ENCODE results near the gene ZBTB20. TPM values are rescaled to one million over a fixed set of nuclear protein-coding genes. Genes with fewer than 3 reads are reported as not detected.

ZBTB20 gene
- polyA plus RNA-seq, 1 donor from 2014 or later: 4.8 TPM

GRCh38 chr3:114494498-114494897 is 652.6 kb downstream of the ZBTB20 start:
- H3K9me3 ChIP-seq (ENCODE audit: low read length): no peaks in the 10 kb centered on the region
- no peaks in the 10 kb centered on the region for H3K36me3 ChIP-seq (ENCODE audit: insufficient read depth, low read length)
- H3K27me3 ChIP-seq (ENCODE audit: insufficient read depth, low read depth, low read length): no peaks in the 10 kb centered on the region
- no peak overlapping the region for H3K4me2 ChIP-seq (ENCODE audit: low read length)
- no peaks in the 10 kb centered on the region for H4K20me1 ChIP-seq (ENCODE audit: insufficient read depth)
- no peak overlapping the region for H3K27ac ChIP-seq (ENCODE audit: low read length)
- TF ChIP-seq SMC3 (conservative IDR thresholded peaks at IDR 0.05; ENCODE audit: poor library complexity) (no peak), CTCF (IDR thresholded peaks at IDR 0.05; ENCODE audit: poor library complexity, severe bottlenecking) (no peak), TAF1 (IDR thresholded peaks at IDR 0.05; ENCODE audit: low read depth) (no peak), POLR2AphosphoS5 (IDR thresholded peaks at IDR 0.05) (no peak), RAD21 (conservative IDR thresholded peaks at IDR 0.05) (no peak), EZH2 (IDR thresholded peaks at IDR 0.05; ENCODE audit: borderline replicate concordance, insufficient read depth, low read length, poor library complexity, severe bottlenecking) (no peak), EP300 (conservative IDR thresholded peaks at IDR 0.05; ENCODE audit: poor library complexity, severe bottlenecking) (no peak), MXI1 (conservative IDR thresholded peaks at IDR 0.05; ENCODE audit: poor library complexity, severe bottlenecking) (no peak)
- TF ChIP-seq, protein P1, sequence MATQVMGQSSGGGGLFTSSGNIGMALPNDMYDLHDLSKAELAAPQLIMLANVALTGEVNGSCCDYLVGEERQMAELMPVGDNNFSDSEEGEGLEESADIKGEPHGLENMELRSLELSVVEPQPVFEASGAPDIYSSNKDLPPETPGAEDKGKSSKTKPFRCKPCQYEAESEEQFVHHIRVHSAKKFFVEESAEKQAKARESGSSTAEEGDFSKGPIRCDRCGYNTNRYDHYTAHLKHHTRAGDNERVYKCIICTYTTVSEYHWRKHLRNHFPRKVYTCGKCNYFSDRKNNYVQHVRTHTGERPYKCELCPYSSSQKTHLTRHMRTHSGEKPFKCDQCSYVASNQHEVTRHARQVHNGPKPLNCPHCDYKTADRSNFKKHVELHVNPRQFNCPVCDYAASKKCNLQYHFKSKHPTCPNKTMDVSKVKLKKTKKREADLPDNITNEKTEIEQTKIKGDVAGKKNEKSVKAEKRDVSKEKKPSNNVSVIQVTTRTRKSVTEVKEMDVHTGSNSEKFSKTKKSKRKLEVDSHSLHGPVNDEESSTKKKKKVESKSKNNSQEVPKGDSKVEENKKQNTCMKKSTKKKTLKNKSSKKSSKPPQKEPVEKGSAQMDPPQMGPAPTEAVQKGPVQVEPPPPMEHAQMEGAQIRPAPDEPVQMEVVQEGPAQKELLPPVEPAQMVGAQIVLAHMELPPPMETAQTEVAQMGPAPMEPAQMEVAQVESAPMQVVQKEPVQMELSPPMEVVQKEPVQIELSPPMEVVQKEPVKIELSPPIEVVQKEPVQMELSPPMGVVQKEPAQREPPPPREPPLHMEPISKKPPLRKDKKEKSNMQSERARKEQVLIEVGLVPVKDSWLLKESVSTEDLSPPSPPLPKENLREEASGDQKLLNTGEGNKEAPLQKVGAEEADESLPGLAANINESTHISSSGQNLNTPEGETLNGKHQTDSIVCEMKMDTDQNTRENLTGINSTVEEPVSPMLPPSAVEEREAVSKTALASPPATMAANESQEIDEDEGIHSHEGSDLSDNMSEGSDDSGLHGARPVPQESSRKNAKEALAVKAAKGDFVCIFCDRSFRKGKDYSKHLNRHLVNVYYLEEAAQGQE (IDR thresholded peaks at IDR 0.05; ENCODE audit: borderline replicate concordance): no peak
- no peak overlapping the region for H2AFZ ChIP-seq (ENCODE audit: low read depth, low read length)
- no peaks in the 10 kb centered on the region for H3K79me2 ChIP-seq (replicated peaks; ENCODE audit: insufficient read depth, low read length)
- peaks cover 4% of the 10 kb centered on the region for H3F3A ChIP-seq (ENCODE audit: insufficient read depth, low read length, poor library complexity, severe bottlenecking)
- no peak overlapping the region for H3K9ac ChIP-seq (ENCODE audit: low read length)
- no peak overlapping the region for H3K4me3 ChIP-seq (ENCODE audit: low read length)
- no peaks in the 10 kb centered on the region for H3K9me2 ChIP-seq (ENCODE audit: insufficient read depth, low read length)

- TF ChIP-seq SMC3 (conservative IDR thresholded peaks at IDR 0.05; ENCODE audit: poor library complexity) (no peak), EP300 (conservative IDR thresholded peaks at IDR 0.05; ENCODE audit: poor library complexity, severe bottlenecking) (no peak), RAD21 (conservative IDR thresholded peaks at IDR 0.05) (no peak), MXI1 (conservative IDR thresholded peaks at IDR 0.05; ENCODE audit: poor library complexity, severe bottlenecking) (no peak)
- Histone ChIP-seq H3K9me3 (ENCODE audit: low read length) (no peaks in the 10 kb centered on the region), H3K36me3 (ENCODE audit: insufficient read depth, low read length) (no peaks in the 10 kb centered on the region), H3K4me2 (ENCODE audit: low read length) (no peak overlapping the region), H3K27ac (ENCODE audit: low read length) (no peak overlapping the region), H3K79me2 (replicated peaks; ENCODE audit: insufficient read depth, low read length) (no peaks in the 10 kb centered on the region), H3K9ac (ENCODE audit: low read length) (no peak overlapping the region), H3K9me2 (ENCODE audit: insufficient read depth, low read length) (no peaks in the 10 kb centered on the region), H3F3A (ENCODE audit: insufficient read depth, low read length, poor library complexity, severe bottlenecking) (no peaks in the 10 kb centered on the region), H4K20me1 (ENCODE audit: insufficient read depth) (no peaks in the 10 kb centered on the region), H2AFZ (ENCODE audit: low read depth, low read length) (no peak overlapping the region), H3K27me3 (ENCODE audit: insufficient read depth, low read depth, low read length) (no peaks in the 10 kb centered on the region), H3K4me3 (ENCODE audit: low read length) (no peak overlapping the region)
Measured at GRCh38 chr3:114490829-114491228, 656.3 kb downstream of the ZBTB20 start.

Data from neural cell (in vitro differentiated cells).